Left hindlimb (tissue), 1 donor: ENCODE data around the gene RTL10.

Source experiments
- DNase-seq: peaks from one replicate; pipeline ENCODE4 v3.0.0-alpha.2; 2018

The RTL10 gene

GRCh38 chr22:19854778-19855503, at the start of gene RTL10, which contains the start of gene GNB1L:
Gene RTL10 (minus strand): TSS chr22:19854874. CDS start chr22:19852261, 2,613 bp downstream.
Gene GNB1L (minus strand): TSS chr22:19854874. CDS start chr22:19821355, 33,519 bp downstream.
- DNase-seq, result peak; percentile 98

- DNase-seq, result no peak
Measured at GRCh38 chr22:19904174-19904856, 49.6 kb upstream of the RTL10 start.

- DNase-seq, result no peak
Measured at GRCh38 chr22:19903513-19903912, 48.8 kb upstream of the RTL10 start.

GRCh38 chr22:19903031-19903430, 48.4 kb upstream of the RTL10 start:
- DNase-seq, result no peak

GRCh38 chr22:19902245-19902715, 47.6 kb upstream of the RTL10 start:
- no peak for DNase-seq

GRCh38 chr22:19901577-19902244, 47.0 kb upstream of the RTL10 start:
- no peak for DNase-seq

GRCh38 chr22:19900707-19901436, 46.2 kb upstream of the RTL10 start:
- DNase-seq, result no peak

GRCh38 chr22:19898831-19899567, 44.3 kb upstream of the RTL10 start:
- DNase-seq, result no peak

GRCh38 chr22:19898145-19898544, 43.5 kb upstream of the RTL10 start:
- no peak for DNase-seq

GRCh38 chr22:19897726-19898125, 43.1 kb upstream of the RTL10 start:
- DNase-seq, result no peak

GRCh38 chr22:19896665-19897355, 42.1 kb upstream of the RTL10 start:
- no peak for DNase-seq

GRCh38 chr22:19895160-19895849, 40.6 kb upstream of the RTL10 start:
- peak; percentile 19 for DNase-seq

- DNase-seq, result no peak
Measured at GRCh38 chr22:19893363-19893762, 38.7 kb upstream of the RTL10 start.

- peak; percentile 16 for DNase-seq
Measured at GRCh38 chr22:19892925-19893324, 38.3 kb upstream of the RTL10 start.

- peak; percentile 30 for DNase-seq
Measured at GRCh38 chr22:19892257-19892879, 37.7 kb upstream of the RTL10 start.

- DNase-seq, result peak; percentile 57
Measured at GRCh38 chr22:19891317-19892256, 36.9 kb upstream of the RTL10 start.

- peak; percentile 25 for DNase-seq
Measured at GRCh38 chr22:19890502-19891316, 36.0 kb upstream of the RTL10 start.

- DNase-seq, result no peak
Measured at GRCh38 chr22:19889951-19890350, 35.3 kb upstream of the RTL10 start.
